Measurements from ENCODE around the gene CADPS.

The CADPS gene

GRCh38 chr3:62371720-62372591 lies 503.3 kb downstream of the CADPS start:
- TF ChIP-seq CTCF (IDR thresholded peaks at IDR 0.05; ENCODE audit: low read depth, low read length, missing control alignments), result no peak
- no peak for DNase-seq (ENCODE audit: low read depth)
- H3K4me3 ChIP-seq (ENCODE audit: low read depth, low read length), result no peak overlapping the region

- no peak for TF ChIP-seq CTCF (IDR thresholded peaks at IDR 0.05; ENCODE audit: low read depth, low read length, missing control alignments)
- DNase-seq (ENCODE audit: low read depth), result no peak
- no peak overlapping the region for H3K4me3 ChIP-seq (ENCODE audit: low read depth, low read length)
Observed at GRCh38 chr3:62370858-62371719, 504.1 kb downstream of the CADPS start.

- TF ChIP-seq CTCF (IDR thresholded peaks at IDR 0.05; ENCODE audit: low read depth, low read length, missing control alignments), result no peak
- no peak for DNase-seq (ENCODE audit: low read depth)
- H3K4me3 ChIP-seq (ENCODE audit: low read depth, low read length), result no peak overlapping the region
Observed at GRCh38 chr3:62370112-62370857, 504.9 kb downstream of the CADPS start.

GRCh38 chr3:62369476-62369743 lies 505.8 kb downstream of the CADPS start:
- no peak for TF ChIP-seq CTCF (IDR thresholded peaks at IDR 0.05; ENCODE audit: low read depth, low read length, missing control alignments)
- no peak overlapping the region for H3K4me3 ChIP-seq (ENCODE audit: low read depth, low read length)
- no peak for DNase-seq (ENCODE audit: low read depth)

GRCh38 chr3:62368705-62369475 lies 506.3 kb downstream of the CADPS start:
- no peak for TF ChIP-seq CTCF (IDR thresholded peaks at IDR 0.05; ENCODE audit: low read depth, low read length, missing control alignments)
- H3K4me3 ChIP-seq (ENCODE audit: low read depth, low read length), result no peak overlapping the region
- no peak for DNase-seq (ENCODE audit: low read depth)

GRCh38 chr3:62368290-62368704 lies 506.9 kb downstream of the CADPS start:
- H3K4me3 ChIP-seq (ENCODE audit: low read depth, low read length), result no peak overlapping the region
- DNase-seq (ENCODE audit: low read depth), result no peak
- no peak for TF ChIP-seq CTCF (IDR thresholded peaks at IDR 0.05; ENCODE audit: low read depth, low read length, missing control alignments)

All from GM12864 (cell line).